HG03095 (cell line): ENCODE measurements around the gene TDRD10.

Source experiments
- ATAC-seq: cut with Tn5 transposase; IDR thresholded peaks from one replicate; pipeline ENCODE4 v1.9.1; 2021; ENCODE audit warnings: moderate library complexity; ENCODE audit not compliant: unreplicated experiment

The TDRD10 gene, protein sequence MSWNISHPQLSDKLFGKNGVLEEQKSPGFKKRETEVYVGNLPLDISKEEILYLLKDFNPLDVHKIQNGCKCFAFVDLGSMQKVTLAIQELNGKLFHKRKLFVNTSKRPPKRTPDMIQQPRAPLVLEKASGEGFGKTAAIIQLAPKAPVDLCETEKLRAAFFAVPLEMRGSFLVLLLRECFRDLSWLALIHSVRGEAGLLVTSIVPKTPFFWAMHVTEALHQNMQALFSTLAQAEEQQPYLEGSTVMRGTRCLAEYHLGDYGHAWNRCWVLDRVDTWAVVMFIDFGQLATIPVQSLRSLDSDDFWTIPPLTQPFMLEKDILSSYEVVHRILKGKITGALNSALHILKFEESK

DNA sequence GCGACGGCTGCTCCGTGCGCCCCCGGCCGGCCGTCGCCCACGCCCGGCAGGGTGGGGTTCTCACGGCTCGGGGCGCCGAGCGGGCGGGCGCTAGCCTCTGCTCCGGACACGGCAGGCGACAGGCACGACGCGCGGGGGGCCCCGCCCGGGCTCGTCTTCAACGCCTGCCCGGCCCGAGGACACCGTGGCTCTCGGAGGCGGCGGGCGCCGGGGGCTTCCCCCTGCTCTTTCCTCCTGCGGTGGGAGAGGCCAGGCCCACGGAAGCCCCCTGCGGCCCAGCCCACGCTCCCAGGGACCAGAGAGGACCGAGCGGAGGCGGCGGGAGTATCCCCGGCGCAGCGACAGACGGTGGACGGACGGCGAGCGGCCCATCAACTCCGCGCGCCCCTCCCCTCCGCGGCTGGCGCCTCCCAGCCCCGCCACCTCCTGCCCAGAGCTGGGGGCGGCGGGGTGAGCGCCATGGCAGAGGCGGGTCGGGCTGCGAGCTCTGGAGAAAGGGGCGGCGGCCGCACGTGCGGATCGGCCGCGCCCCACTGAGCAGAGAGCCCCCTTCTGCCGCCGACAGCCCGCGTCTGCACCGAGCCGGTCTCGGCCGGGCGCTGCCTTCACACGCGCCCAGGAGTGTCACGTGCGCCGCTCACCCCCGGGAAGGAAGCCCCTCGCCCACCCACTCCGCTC lies at the start of gene TDRD10, which contains the start of gene SHE:
Gene TDRD10 (plus strand): TSS at position 154 of the 678 bp plus-strand sequence. CDS start 4,685 bp downstream, outside the sequence.
Gene SHE (minus strand): TSS at position 347 of the 678 bp plus-strand sequence. CDS start 386 bp downstream, outside the sequence.
- no peak for ATAC-seq

- ATAC-seq, result no peak
Measured at GRCh38 chr1:154453161-154453560, 48.9 kb upstream of the TDRD10 start.

DNA sequence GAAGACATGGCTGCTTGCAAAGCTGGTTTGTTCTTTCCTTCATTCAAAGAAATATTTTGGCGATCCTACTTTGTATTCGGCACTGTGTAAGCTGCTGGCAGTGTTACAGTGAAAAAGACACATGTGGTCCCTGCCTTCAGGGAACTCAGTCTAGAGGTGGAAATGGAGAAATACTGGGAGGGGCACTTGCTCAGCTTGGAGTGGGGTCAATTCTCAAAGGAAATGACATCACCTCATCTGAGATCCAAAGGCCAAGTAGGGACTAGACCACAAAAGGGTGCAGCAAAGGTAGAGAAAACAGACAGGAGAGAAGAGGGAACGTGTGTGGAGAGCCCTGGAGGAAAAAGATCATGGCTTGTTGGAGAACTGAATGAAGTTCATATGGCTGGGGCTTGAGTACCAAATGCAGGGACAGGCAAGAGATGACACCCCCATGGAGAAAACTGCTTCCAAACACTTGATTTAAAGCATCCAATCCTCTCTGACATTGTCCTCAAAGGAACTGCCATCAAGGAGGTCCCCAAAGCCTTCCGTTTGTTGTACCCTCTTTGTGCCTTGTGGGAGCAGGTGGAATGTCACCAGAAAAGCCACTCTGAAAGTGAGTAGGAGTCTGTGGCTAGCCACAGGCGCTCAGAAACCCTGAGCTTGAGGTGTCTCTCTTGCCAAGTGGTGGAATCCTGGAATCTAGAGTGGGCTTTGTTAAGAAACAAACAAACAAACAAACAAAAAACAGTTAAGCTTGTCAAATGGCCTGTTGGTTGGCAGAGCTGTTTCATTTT lies 48.3 kb upstream of the TDRD10 start:
- ATAC-seq, result no peak

- ATAC-seq, result no peak
Measured at GRCh38 chr1:154454386-154455120, 47.5 kb upstream of the TDRD10 start.

- no peak for ATAC-seq
Measured at GRCh38 chr1:154456631-154457030, 45.4 kb upstream of the TDRD10 start.

GRCh38 chr1:154459080-154459479 lies 42.9 kb upstream of the TDRD10 start:
- no peak for ATAC-seq

GRCh38 chr1:154460695-154461260 lies 41.2 kb upstream of the TDRD10 start:
- ATAC-seq, result no peak

- no peak for ATAC-seq
Measured at GRCh38 chr1:154463512-154463990, 38.5 kb upstream of the TDRD10 start.

DNA sequence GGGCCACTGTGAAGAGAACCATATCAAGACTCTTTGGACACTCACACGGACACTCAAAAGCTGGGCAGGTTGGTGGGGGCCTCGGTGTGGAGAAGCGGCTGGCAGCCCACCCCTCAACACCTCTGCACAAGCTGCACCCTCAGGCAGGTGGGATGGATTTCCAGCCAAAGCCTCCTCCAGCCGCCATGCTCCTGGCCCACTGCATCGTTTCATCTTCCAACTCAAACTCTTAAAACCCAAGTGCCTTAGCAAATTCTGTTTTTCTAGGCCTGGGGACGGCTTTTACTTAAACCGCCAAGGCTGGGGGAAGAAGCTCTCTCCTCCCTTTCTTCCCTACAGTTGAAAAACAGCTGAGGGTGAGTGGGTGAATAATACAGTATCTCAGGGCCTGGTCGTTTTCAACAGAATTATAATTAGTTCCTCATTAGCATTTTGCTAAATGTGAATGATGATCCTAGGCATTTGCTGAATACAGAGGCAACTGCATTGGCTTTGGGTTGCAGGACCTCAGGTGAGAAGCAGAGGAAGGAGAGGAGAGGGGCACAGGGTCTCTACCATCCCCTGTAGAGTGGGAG lies 36.3 kb upstream of the TDRD10 start:
- no peak for ATAC-seq

DNA sequence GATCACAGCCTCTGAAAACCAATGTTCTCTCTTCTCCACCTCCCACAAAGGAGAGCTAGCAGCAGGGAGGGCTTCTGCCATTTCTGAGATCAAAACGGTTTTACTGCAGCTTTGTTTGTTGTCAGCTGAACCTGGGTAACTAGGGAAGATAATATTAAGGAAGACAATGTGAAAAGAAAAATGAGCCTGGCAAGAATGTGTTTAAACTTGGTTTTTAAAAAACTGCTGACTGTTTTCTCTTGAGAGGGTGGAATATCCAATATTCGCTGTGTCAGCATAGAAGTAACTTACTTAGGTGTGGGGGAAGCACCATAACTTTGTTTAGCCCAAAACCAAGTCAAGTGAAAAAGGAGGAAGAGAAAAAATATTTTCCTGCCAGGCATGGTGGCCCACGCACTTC lies 35.8 kb upstream of the TDRD10 start:
- no peak for ATAC-seq

DNA sequence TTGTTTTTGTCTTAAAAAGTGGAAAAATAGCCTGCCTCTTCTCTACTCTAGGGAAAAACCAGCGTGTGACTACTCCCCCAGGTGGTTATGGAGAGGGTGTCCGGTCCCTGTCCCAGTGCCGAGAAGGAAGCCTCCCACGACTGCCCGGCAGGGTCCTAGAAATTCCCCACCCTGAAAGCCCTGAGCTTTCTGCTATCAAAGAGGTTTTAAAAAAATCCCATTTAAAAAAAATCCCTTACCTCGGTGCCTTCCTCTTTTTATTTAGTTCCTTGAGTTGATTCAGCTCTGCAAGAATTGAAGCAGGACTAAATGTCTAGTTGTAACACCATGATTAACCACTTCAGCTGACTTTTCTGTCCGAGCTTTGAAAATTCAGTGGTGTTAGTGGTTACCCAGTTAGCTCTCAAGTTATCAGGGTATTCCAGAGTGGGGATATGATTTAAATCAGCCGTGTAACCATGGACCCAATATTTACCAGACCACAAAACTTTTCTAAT lies 35.0 kb upstream of the TDRD10 start:
- ATAC-seq, result no peak

DNA sequence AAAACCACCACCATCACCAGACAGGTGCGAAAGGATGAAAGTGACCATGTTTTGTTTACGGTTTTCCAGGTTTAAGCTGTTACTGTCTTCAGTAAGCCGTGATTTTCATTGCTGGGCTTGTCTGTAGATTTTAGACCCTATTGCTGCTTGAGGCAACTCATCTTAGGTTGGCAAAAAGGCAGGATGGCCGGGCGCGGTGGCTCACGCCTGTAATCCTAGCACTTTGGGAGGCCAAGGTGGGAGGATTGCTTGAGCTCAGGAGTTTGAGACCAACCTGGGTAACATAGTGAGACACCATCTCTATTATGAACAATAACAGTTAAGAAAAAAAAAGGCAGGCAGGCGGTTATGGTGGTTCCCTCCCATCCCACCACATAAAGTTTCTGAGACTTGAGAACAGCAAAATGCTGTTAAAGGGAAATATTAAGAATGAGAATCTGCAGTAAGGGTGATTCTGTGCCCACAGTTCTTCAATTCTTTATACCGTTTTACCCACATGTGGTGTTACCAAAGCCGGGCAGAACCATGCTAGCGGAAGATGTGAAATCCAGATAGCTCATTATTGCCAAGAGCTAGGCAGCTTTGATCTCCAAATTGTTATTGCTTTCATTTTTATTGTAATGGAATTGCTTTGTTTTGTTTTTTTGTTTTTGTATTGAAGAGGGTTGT lies 34.5 kb upstream of the TDRD10 start:
- ATAC-seq, result no peak

GRCh38 chr1:154468535-154469250 lies 33.3 kb upstream of the TDRD10 start:
- no peak for ATAC-seq

DNA sequence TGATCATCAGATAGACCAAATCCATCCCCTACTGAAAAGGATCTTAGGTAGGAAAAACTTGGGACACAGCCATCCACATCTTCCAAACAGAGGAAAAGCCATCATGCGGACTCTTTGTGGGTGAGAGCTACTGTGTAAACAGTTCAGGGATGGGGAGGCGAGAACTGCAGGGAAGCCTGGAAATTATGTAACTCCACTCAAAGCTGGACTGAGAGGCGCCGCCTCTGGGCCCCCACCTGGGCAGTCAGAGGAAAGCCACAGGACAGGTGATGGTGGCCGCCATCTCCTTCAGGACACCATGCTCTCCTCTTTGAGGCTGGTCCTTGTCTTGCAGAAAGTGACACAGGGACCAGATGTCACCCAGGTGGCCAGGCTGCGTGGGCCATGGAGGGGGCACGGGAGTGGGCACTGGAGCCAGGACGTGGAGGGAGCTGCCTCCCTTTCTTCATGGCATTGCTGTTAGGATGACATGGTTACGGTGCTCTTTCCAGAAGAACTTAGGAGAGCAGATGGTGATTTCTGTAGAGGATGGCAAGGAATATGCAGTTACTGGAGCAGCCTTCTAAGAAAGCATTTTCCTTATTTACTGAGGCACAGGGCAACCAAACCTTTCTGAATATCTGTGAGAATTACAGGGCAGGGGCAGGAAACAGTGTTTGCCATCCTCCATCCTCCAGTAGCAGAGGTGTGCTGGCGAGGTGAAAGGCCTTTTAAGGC lies 32.0 kb upstream of the TDRD10 start:
- ATAC-seq, result no peak

GRCh38 chr1:154471304-154471703 lies 30.7 kb upstream of the TDRD10 start:
- ATAC-seq, result no peak

- no peak for ATAC-seq
Measured at GRCh38 chr1:154474802-154475201, 27.2 kb upstream of the TDRD10 start.

DNA sequence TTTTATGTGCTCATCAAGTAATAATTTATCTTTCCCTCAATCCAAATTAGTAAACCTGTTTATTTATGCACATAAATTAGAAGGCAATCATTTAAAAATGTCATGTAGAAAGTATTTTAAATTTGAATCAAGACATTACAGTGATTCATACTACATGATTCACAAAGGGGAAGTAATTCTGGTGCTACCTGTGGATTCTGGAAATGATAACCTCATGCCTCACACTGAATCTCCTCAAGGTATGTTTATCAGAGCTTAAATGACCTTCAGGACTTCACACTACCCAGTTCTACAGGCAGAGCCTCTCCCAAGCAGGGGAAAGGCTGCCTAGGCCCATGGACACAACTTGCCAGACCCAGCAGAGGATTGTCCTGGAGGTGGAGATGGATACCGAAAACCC lies 25.2 kb upstream of the TDRD10 start:
- no peak for ATAC-seq

GRCh38 chr1:154478013-154478412 lies 24.0 kb upstream of the TDRD10 start:
- no peak for ATAC-seq
